ENCODE data around the gene PHF10.

Gene PHF10

GRCh38 chr6:169669889-169670288, 54.4 kb downstream of the PHF10 start:
- DNase-seq, result no peak

- no peak for DNase-seq
Measured at GRCh38 chr6:169669147-169669546, 55.2 kb downstream of the PHF10 start.

GRCh38 chr6:169668203-169668847, 56.0 kb downstream of the PHF10 start:
- no peak for DNase-seq

- no peak for DNase-seq
Measured at GRCh38 chr6:169667716-169668115, 56.6 kb downstream of the PHF10 start.

- DNase-seq, result no peak
Measured at GRCh38 chr6:169666441-169666840, 57.9 kb downstream of the PHF10 start.

- DNase-seq, result no peak
Measured at GRCh38 chr6:169665289-169665688, 59.0 kb downstream of the PHF10 start.

- no peak for DNase-seq
Measured at GRCh38 chr6:169664227-169664626, 60.1 kb downstream of the PHF10 start.

GRCh38 chr6:169663468-169663867, 60.8 kb downstream of the PHF10 start:
- no peak for DNase-seq

- no peak for DNase-seq
Measured at GRCh38 chr6:169661391-169661756, 62.9 kb downstream of the PHF10 start.

- no peak for DNase-seq
Measured at GRCh38 chr6:169660751-169661390, 63.4 kb downstream of the PHF10 start.

- DNase-seq, result no peak
Measured at GRCh38 chr6:169659820-169660610, 64.3 kb downstream of the PHF10 start.

GRCh38 chr6:169657284-169657610, 67.1 kb downstream of the PHF10 start:
- no peak for DNase-seq

GRCh38 chr6:169656546-169657283, 67.6 kb downstream of the PHF10 start:
- no peak for DNase-seq

GRCh38 chr6:169654598-169655391, 69.5 kb downstream of the PHF10 start:
- peak; percentile 67 for DNase-seq

Data from stimulated activated CD4-positive, alpha-beta T cell treated with anti-CD3 and anti-CD28 coated beads, Interleukin-4, amount 100 ng/mL, for 24 hours (primary cell).